Heart left ventricle (tissue), 16 donors: ENCODE results near the gene APOF. TPM values are rescaled to one million over a fixed set of nuclear protein-coding genes. Genes with fewer than 3 reads are reported as not detected.

Source experiments
- ATAC-seq, 4 donors: fragments of 200-7000 bp; cut with Tn5 transposase; one replicate each; pipeline ENCODE4 v1.9.1; 2020 to 2022; ENCODE audit warnings: moderate library complexity in 4 of 4, mild to moderate bottlenecking in 3 of 4, moderate number of reproducible peaks in 1 of 4
- DNase-seq, 5 donors: peaks; one replicate each; pipeline ENCODE4 v3.0.0-alpha.2; 2020
- H3K27ac ChIP-seq, 12 donors: fragments of 200-600 bp; sonication (generic) in 4 of 12; one replicate each; pipeline versions ENCODE4 v1.5.0 to v1.8.0; 2016 to 2022; ENCODE audit warnings: mild to moderate bottlenecking in 2 of 12
- H3K27me3 ChIP-seq, 9 donors: fragments of 200-600 bp; sonication (generic) in 2 of 9; one replicate each; pipeline versions ENCODE4 v1.5.1 to v1.8.0; 2016 to 2022; ENCODE audit warnings: mild to moderate bottlenecking in 3 of 9
- H3K36me3 ChIP-seq, 9 donors: fragments of 200-600 bp; sonication (generic) in 2 of 9; one replicate each; pipeline versions ENCODE4 v1.5.0 to v1.8.0; 2018 to 2022; ENCODE audit warnings: mild to moderate bottlenecking in 2 of 9
- H3K4me1 ChIP-seq, 12 donors: fragments of 200-600 bp; sonication (generic) in 4 of 12; one replicate each; pipeline versions ENCODE4 v1.5.0 to v1.8.0; 2016 to 2022; ENCODE audit warnings: mild to moderate bottlenecking in 3 of 12
- H3K4me3 ChIP-seq, 12 donors: fragments of 200-600 bp; sonication (generic) in 4 of 12; one replicate each; pipeline versions ENCODE4 v1.5.0 to v1.8.0; 2017 to 2022; ENCODE audit warnings: mild to moderate bottlenecking in 9 of 12, moderate library complexity in 4 of 12
- H3K9me3 ChIP-seq, 12 donors: fragments of 200-600 bp; sonication (generic) in 4 of 12; one replicate each; pipeline versions ENCODE4 v1.5.0 to v1.8.0; 2016 to 2022; ENCODE audit warnings: mild to moderate bottlenecking in 1 of 12
- POLR2A ChIP-seq, 2 donors: fragments of 450-650 bp; IDR thresholded peaks; one replicate each; pipeline ENCODE4 v1.6.1; 2017; ENCODE audit warnings: antibody characterized with exemption in 2 of 2, mild to moderate bottlenecking in 2 of 2, moderate library complexity in 2 of 2
- WGBS, 4 donors: extraction: QIAGEN DNeasy Blood & Tissue Kit in 2 of 4; methylation state at CpG; one replicate each; pipeline versions ENCODE4 v1.1.5 to v1.1.7; 2013 to 2018; 5-methylcytosine and 5-hydroxymethylcytosine counted together
- intact Hi-C, 10 donors: fragments of 100-400 bp; cut with DNase I; formaldehyde crosslinking; loops; one replicate each; pipeline versions ENCODE4 v1.11.1 to v1.14.2; 2022
- polyA plus RNA-seq, 2 donors: library from polyadenylated mRNA; stranded (reverse); fragments of 200-250 nt; gene quantifications; one replicate each; pipeline ENCODE4 v1.2.3, GENCODE V29; 2013
- total RNA-seq, 9 donors: library from RNA; depleted of rRNA in 2 of 9; stranded (reverse); fragments of >200 nt in 2 of 9; fragmentation: NEBNext Ultra II Directional in 3 of 9; extraction: Animal tissue kit (Norgen Biotek cat#: 25700) in 3 of 9; gene quantifications; one replicate each; pipeline versions ENCODE4 v1.1.0 to v1.2.4, GENCODE V29; 2016 to 2023
- TF ChIP-seq, protein P1 (sequence below), 12 donors: fragments of 200-600 bp; sonication (generic) in 4 of 12; IDR thresholded peaks; one replicate each; pipeline versions ENCODE4 v1.5.0 to v1.8.0; 2018 to 2022; ENCODE audit warnings: antibody characterized with exemption in 12 of 12, mild to moderate bottlenecking in 5 of 12
- donor health status: ischemic (EF 13 %, LVEDD 7.1; RV severe dilation, severe dysfunction).
- donor health status: healthy with polysubstance abuse.
- donor health status: DM: no; HTN: yes; CAD: no.
- donor health status: DM: no; HTN: no; CAD: no.
- donor health status: ischemic (EF 25% LVEDD 6.9; RV normal size, moderate dysfunction).
- donor health status: ischemic (EF 25% LVEDD 5.7; RV mildly dilated, moderate dysfunction).
- donor health status: healthy.
- donor health status: DM: yes; HTN: yes; CAD: no.
- donor health status: ischemic (EF 35%, LVEDD 5.7; RV mildly dilated, moderate dysfunction).
- donor health status: nonischemic (EF 11% LVEDD 7.7; RV severe dilation, severe dysfunction).
- donor health status: DM: yes; HTN: yes; CAD: no.
- donor health status: PGD.
- donor health status: ischemic (EF 29% LVEDD 5.4; RV normal size, mild dysfunction).
- donor health status: nonischemic (EF 23%, LVEDD 6.1; RV moderate dilation, normal function).

APOF gene
- total and polyA plus RNA-seq, 11 donors, result not detected

DNA sequence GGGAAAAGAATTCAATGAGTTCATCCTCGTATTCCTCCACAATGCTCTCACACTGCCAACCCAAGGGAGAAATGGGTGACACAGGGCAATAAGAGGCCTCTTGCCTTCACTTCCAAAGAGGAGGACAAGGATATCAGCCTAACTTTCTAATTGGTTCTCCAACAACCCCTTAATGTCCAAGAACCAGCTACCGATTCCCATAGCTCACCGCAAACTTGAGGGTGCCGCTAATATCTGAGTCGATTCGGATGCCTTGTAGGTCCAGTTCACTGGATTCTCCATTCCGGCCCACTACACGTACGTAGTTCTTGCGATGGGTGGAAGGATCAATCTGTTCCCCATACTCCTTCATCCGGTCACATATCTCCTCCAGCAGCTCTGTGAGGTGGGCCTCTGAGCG lies 51.7 kb downstream of the APOF start:
- Histone ChIP-seq H3K4me1 (peaks cover 0 to 13% (median 8%) of the 10 kb centered on the region in 12 donors), H3K9me3 (no peaks in the 10 kb centered on the region), H3K36me3 (peaks cover 0 to 82% (median 69%) of the 10 kb centered on the region in 9 donors), H3K4me3 (no peak overlapping the region), H3K27ac (no peak overlapping the region), H3K27me3 (no peaks in the 10 kb centered on the region)
- 94 to 97% (median 95%) methylated on average over 12 of the region's 12 CpGs for WGBS, 4 donors
- DNase-seq (no peak), ATAC-seq (no peak)
- intact Hi-C loops, result loop anchor here in 1 of 10 donors (10.0 kb wide), 2 partner anchors 154 to 186 kb away; partner anchors contain the start of genes ESYT1 and SPRYD4
- TF ChIP-seq, protein P1, sequence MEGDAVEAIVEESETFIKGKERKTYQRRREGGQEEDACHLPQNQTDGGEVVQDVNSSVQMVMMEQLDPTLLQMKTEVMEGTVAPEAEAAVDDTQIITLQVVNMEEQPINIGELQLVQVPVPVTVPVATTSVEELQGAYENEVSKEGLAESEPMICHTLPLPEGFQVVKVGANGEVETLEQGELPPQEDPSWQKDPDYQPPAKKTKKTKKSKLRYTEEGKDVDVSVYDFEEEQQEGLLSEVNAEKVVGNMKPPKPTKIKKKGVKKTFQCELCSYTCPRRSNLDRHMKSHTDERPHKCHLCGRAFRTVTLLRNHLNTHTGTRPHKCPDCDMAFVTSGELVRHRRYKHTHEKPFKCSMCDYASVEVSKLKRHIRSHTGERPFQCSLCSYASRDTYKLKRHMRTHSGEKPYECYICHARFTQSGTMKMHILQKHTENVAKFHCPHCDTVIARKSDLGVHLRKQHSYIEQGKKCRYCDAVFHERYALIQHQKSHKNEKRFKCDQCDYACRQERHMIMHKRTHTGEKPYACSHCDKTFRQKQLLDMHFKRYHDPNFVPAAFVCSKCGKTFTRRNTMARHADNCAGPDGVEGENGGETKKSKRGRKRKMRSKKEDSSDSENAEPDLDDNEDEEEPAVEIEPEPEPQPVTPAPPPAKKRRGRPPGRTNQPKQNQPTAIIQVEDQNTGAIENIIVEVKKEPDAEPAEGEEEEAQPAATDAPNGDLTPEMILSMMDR (IDR thresholded peaks at IDR 0.05), result no peak
- TF ChIP-seq POLR2A (IDR thresholded peaks at IDR 0.05), result no peak

Other genes starting within 250 kb of the APOF start
- 1,000 to 10,000 TPM in 8 of 9 donors, 100 to 1,000 TPM in 1; 533 to 2,381 (median 1,999) TPM for gene RPL41, start 246.2 kb downstream of the APOF start, total RNA-seq
- 1,000 to 10,000 TPM in 1 of 2 donors, 100 to 1,000 TPM in 1; 752 to 4,466 TPM for gene RPL41, start 246.2 kb downstream of the APOF start, polyA plus RNA-seq
- 1 to 10 TPM; 2.7 to 6.4 (median 4.9) TPM for gene ZC3H10, start 244.6 kb downstream of the APOF start, total RNA-seq
- gene ZC3H10, start 244.6 kb downstream of the APOF start, polyA plus RNA-seq, result 1 to 10 TPM; 3.5 to 3.9 TPM
- 10 to 100 TPM; 26.8 to 81.1 (median 43.4) TPM for gene ESYT1, start 234.6 kb downstream of the APOF start, total RNA-seq
- 10 to 100 TPM; 17.0 to 67.3 TPM for gene ESYT1, start 234.6 kb downstream of the APOF start, polyA plus RNA-seq
- gene MYL6B, start 210.3 kb downstream of the APOF start, total RNA-seq, result 10 to 100 TPM; 30.1 to 55.2 (median 41.1) TPM
- 10 to 100 TPM; 27.5 to 65.9 TPM for gene MYL6B, start 210.3 kb downstream of the APOF start, polyA plus RNA-seq
- 100 to 1,000 TPM; 355 to 949 (median 613) TPM for gene MYL6, start 204.5 kb downstream of the APOF start, total RNA-seq
- gene MYL6, start 204.5 kb downstream of the APOF start, polyA plus RNA-seq, result 1,000 to 10,000 TPM in 1 of 2 donors, 100 to 1,000 TPM in 1; 745 to 1,383 TPM
- 10 to 100 TPM; 48.6 to 83.5 (median 66.2) TPM for gene SMARCC2, start 173.4 kb downstream of the APOF start, total RNA-seq
- 10 to 100 TPM; 21.4 to 27.6 TPM for gene SMARCC2, start 173.4 kb downstream of the APOF start, polyA plus RNA-seq
- 10 to 100 TPM; 41.7 to 84.0 (median 53.3) TPM for gene RNF41, start 140.9 kb downstream of the APOF start, total RNA-seq
- 10 to 100 TPM; 10.6 to 62.4 TPM for gene RNF41, start 140.9 kb downstream of the APOF start, polyA plus RNA-seq
- 10 to 100 TPM; 18.0 to 27.4 (median 20.7) TPM for gene NABP2, start 138.5 kb downstream of the APOF start, total RNA-seq
- 10 to 100 TPM; 14.8 to 30.1 TPM for gene NABP2, start 138.5 kb downstream of the APOF start, polyA plus RNA-seq
- gene SLC39A5, start 132.8 kb downstream of the APOF start, total RNA-seq, result not detected
- under 1 TPM in 1 of 2 donors, not detected in 1; 0.12 TPM for gene SLC39A5, start 132.8 kb downstream of the APOF start, polyA plus RNA-seq
- gene ANKRD52, start 104.5 kb downstream of the APOF start, total RNA-seq, result 10 to 100 TPM; 19.3 to 40.6 (median 28.0) TPM
- gene ANKRD52, start 104.5 kb downstream of the APOF start, polyA plus RNA-seq, result 10 to 100 TPM; 12.2 to 36.7 TPM
- 100 to 1,000 TPM in 7 of 9 donors, 10 to 100 TPM in 2; 45.7 to 250 (median 129) TPM for gene COQ10A, start 95.9 kb downstream of the APOF start, total RNA-seq
- gene COQ10A, start 95.9 kb downstream of the APOF start, polyA plus RNA-seq, result 100 to 1,000 TPM in 1 of 2 donors, 10 to 100 TPM in 1; 89.2 to 249 TPM
- gene CS, start 62.5 kb downstream of the APOF start, total RNA-seq, result 100 to 1,000 TPM; 489 to 866 (median 662) TPM
- gene CS, start 62.5 kb downstream of the APOF start, polyA plus RNA-seq, result 100 to 1,000 TPM; 165 to 291 TPM
- 10 to 100 TPM; 26.8 to 61.0 (median 35.6) TPM for gene CNPY2, start 46.9 kb downstream of the APOF start, total RNA-seq
- gene CNPY2, start 46.9 kb downstream of the APOF start, polyA plus RNA-seq, result 10 to 100 TPM; 64.2 to 67.3 TPM
- 10 to 100 TPM; 12.3 to 43.8 (median 38.2) TPM for gene PAN2, start 28.9 kb downstream of the APOF start, total RNA-seq
- 10 to 100 TPM; 15.1 to 44.7 TPM for gene PAN2, start 28.9 kb downstream of the APOF start, polyA plus RNA-seq
- gene IL23A, start 24.0 kb downstream of the APOF start, total RNA-seq, result under 1 TPM in 1 of 9 donors, not detected in 8; 0.69 TPM
- gene IL23A, start 24.0 kb downstream of the APOF start, polyA plus RNA-seq, result under 1 TPM in 1 of 2 donors, not detected in 1; 0.29 TPM
- gene STAT2, start 2.8 kb downstream of the APOF start, total RNA-seq, result 100 to 1,000 TPM in 1 of 9 donors, 10 to 100 TPM in 8; 31.4 to 150 (median 37.1) TPM
- 10 to 100 TPM; 23.1 to 26.2 TPM for gene STAT2, start 2.8 kb downstream of the APOF start, polyA plus RNA-seq
- 1 to 10 TPM; 1.1 to 7.3 (median 2.4) TPM for gene TIMELESS, start 86.6 kb upstream of the APOF start, total RNA-seq
- 1 to 10 TPM; 1.5 to 4.1 TPM for gene TIMELESS, start 86.6 kb upstream of the APOF start, polyA plus RNA-seq
- gene MIP, start 91.8 kb upstream of the APOF start, total RNA-seq, result under 1 TPM in 2 of 9 donors, not detected in 7; 0.28 to 0.32 TPM
- gene MIP, start 91.8 kb upstream of the APOF start, polyA plus RNA-seq, result not detected
- gene SPRYD4, start 105.7 kb upstream of the APOF start, total RNA-seq, result 1 to 10 TPM; 2.2 to 4.7 (median 3.0) TPM
- gene SPRYD4, start 105.7 kb upstream of the APOF start, polyA plus RNA-seq, result 1 to 10 TPM; 2.1 to 2.9 TPM
- 1 to 10 TPM in 4 of 9 donors, under 1 TPM in 5; 0.28 to 1.5 (median 0.82) TPM for gene GLS2, start 125.3 kb upstream of the APOF start, total RNA-seq
- gene GLS2, start 125.3 kb upstream of the APOF start, polyA plus RNA-seq, result under 1 TPM; 0.33 to 0.50 TPM
- 10 to 100 TPM; 15.8 to 37.3 (median 30.1) TPM for gene RBMS2, start 159.0 kb upstream of the APOF start, total RNA-seq
- 10 to 100 TPM in 1 of 2 donors, 1 to 10 TPM in 1; 8.8 to 13.3 TPM for gene RBMS2, start 159.0 kb upstream of the APOF start, polyA plus RNA-seq